GM12801 (cell line): ENCODE results near the gene MMP21.

Source experiments
- TF ChIP-seq, protein P1 (sequence below): IDR thresholded peaks from one replicate; pipeline ENCODE4 v1.5.1; 2011; ENCODE audit warnings: control low read depth; ENCODE audit not compliant: insufficient read length; ENCODE audit errors: extremely low read depth

Gene MMP21, protein sequence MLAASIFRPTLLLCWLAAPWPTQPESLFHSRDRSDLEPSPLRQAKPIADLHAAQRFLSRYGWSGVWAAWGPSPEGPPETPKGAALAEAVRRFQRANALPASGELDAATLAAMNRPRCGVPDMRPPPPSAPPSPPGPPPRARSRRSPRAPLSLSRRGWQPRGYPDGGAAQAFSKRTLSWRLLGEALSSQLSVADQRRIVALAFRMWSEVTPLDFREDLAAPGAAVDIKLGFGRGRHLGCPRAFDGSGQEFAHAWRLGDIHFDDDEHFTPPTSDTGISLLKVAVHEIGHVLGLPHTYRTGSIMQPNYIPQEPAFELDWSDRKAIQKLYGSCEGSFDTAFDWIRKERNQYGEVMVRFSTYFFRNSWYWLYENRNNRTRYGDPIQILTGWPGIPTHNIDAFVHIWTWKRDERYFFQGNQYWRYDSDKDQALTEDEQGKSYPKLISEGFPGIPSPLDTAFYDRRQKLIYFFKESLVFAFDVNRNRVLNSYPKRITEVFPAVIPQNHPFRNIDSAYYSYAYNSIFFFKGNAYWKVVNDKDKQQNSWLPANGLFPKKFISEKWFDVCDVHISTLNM

DNA sequence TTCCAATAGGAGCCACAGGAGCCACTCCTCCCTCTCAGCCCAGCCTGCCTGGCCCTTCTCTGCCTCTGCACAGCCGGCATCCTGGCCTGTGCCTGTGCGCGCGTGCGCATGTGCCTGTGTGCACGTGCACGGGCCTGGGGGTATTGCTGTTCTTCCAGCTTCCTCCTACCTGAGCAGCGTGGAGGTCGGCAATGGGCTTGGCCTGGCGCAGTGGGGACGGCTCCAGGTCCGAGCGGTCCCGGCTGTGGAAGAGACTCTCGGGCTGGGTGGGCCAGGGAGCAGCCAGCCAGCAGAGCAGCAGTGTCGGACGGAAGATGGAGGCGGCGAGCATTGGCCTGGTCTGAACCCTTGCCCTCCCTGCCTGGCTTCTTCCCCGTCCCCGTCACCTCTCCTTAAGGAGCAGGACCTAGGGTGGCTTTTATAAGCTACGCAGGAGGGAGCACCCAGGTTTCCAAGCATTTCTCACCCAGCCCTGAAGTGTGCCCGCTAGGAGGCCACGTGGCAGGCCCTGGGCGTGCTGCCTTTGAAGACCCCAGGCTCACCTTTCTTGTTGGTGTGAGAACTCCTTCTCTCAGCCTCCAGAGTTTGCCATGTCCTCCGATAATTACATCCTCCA lies at the start of gene MMP21:
MMP21 (minus strand) TSS at position 331 of the 616 bp plus-strand sequence; CDS start at position 331, 0 bp downstream.
- TF ChIP-seq, protein P1, sequence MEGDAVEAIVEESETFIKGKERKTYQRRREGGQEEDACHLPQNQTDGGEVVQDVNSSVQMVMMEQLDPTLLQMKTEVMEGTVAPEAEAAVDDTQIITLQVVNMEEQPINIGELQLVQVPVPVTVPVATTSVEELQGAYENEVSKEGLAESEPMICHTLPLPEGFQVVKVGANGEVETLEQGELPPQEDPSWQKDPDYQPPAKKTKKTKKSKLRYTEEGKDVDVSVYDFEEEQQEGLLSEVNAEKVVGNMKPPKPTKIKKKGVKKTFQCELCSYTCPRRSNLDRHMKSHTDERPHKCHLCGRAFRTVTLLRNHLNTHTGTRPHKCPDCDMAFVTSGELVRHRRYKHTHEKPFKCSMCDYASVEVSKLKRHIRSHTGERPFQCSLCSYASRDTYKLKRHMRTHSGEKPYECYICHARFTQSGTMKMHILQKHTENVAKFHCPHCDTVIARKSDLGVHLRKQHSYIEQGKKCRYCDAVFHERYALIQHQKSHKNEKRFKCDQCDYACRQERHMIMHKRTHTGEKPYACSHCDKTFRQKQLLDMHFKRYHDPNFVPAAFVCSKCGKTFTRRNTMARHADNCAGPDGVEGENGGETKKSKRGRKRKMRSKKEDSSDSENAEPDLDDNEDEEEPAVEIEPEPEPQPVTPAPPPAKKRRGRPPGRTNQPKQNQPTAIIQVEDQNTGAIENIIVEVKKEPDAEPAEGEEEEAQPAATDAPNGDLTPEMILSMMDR: no peak

DNA sequence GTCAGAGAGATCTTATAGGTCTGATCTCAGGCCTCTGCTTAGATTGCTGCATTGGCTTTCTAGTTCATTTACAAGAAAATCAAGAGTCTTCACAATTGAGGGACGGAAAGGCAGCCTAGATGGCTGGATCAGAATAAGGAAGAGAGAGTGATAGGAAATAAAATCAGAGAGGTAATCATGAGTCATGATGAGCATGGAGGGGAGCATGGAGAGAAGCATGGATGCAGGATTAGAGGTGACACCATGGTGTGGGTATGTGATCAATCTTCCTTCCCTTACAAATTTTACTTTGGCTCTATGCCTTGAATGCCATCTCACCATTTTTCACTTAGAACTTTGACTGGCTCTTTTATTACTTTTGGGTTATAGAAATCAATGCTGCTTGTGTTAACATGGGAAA lies 49.1 kb upstream of the MMP21 start:
- TF ChIP-seq, protein P1: no peak

DNA sequence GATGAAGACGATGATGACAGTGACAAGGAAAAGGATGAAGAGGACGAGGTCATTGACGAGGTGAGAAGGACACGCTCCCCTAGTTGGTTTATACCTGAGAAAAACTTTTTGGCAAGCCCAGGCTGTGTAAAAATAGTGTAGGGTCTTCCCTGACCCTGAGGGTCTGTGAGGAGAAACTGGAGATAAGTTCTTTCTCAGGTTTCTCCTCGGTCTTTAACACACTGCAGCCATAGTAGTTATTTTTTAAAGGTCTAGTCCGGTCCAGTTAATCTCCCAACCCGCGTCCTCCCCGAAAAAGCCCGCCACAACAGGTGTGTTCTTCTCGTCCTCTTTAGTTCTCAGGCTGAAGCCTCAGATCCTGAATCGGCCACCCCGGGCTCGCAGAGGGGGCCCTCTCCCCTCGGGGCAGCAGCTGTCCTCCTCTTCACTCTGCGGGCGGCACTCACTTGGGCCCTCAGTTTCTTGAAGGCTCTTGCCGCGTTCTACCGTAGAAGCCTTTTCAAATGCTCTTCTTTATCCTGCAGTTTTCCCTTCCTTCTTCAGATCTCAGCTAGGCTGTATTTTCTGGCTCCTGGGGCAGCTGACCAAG lies 48.1 kb upstream of the MMP21 start:
- TF ChIP-seq, protein P1: no peak

DNA sequence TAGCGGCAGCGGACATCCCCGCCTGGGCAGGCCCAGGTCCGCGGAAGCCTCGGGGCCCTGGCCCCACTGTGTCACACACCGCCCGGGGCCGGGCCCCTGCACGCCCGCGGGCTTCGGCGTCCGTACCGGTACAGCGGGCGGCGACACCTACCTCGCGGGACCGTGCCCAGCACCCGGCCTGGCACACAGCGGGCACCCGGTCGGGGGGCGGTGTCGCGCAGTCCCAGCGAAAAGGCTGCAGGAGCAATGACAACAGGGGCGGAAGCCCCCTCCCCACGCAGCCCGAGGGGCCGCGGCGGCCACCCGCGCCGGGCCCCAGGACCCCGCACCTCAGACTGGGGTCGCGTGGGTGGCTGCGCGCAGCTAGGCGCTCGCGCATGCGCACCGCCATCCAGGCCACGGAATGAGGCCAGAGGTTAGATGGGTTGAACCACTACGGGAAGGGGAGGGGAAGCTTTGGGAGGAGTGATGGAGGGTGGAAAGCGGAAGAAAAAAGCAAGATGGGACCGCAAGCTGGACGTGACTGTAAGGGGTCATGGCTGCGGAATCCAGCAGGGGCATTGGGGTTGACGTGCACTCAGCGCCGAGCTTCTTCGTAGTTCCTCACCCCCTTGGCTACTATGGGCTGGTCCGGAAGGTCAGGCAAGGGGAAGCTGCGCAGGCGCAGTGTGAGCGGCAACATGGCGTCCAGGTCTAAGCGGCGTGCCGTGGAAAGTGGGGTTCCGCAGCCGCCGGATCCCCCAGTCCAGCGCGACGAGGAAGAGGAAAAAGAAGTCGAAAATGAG lies 47.4 kb upstream of the MMP21 start, which contains the start of the genes BCCIP and UROS:
BCCIP (plus strand) TSS at position 669 of the 785 bp plus-strand sequence; CDS start at position 681, 12 bp downstream.
UROS (minus strand) TSS at position 381 of the 785 bp plus-strand sequence. CDS start 6,759 bp downstream, outside the sequence.
- TF ChIP-seq, protein P1: no peak

DNA sequence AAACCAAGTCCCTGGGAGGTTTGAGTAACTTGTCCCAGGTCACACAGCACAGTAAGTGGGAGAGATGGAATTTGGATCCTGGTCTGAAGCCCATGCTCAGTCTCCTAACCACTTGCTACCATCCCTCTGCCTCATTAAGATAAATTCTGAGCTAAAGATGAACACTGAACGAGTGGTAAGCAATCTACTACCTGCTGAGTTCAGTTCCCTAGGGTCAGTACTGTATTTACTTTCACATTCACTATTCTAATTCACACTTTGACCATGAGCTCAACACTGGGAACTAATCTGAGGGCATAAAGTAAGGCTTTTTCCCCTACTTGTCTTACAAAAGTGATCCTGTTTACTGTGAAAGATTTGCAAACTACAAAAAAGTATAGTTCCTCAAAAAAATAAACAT lies 45.1 kb upstream of the MMP21 start:
- TF ChIP-seq, protein P1: no peak

DNA sequence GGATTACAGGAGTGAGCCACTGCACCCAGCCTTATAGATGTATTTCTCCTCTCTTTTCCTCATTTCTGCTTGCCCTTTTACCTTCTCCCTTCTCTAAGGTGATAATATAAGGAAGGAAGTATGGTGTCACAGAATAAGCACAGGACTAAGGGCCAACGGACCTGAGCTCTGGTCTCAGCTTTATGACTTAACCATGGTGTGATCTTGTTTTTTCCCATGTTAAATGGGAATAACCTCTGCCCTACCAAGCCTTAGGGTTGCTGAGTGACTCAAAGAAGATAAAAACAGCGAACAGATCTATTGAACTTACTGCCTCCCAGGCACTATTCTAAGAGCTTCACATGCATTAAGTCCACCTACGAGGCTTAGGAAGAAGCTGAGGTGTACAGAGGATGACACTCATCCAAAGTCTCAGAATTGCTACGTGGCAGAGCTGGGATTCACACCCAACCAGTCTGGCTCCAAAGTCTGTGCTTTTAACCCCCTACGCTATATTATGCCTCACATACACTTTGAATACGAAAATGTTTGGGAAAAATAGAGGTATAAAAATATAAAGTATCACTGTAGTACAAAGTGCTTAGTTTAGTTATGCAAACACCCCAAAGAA lies 41.8 kb upstream of the MMP21 start:
- TF ChIP-seq, protein P1: no peak
